ENCODE measurements around the gene OR10A3. TPM values are rescaled to one million over a fixed set of nuclear protein-coding genes. Genes with fewer than 3 reads are reported as not detected.

OR10A3 gene
- total and polyA plus RNA-seq, 2 experiments from 2014 or later: not detected

- H3K4me3 ChIP-seq: no peak overlapping the region
- H3K27me3 ChIP-seq: no peaks in the 10 kb centered on the region
- no peaks in the 10 kb centered on the region for H3K36me3 ChIP-seq
- DNase-seq (ENCODE audit: low read depth in 1 of 2, low spot score in 1 of 2): no peak
- no peaks in the 10 kb centered on the region for H3K4me1 ChIP-seq (ENCODE audit: low read depth)
- no peaks in the 10 kb centered on the region for H3K9me3 ChIP-seq (ENCODE audit: low read depth)
- no peak for TF ChIP-seq CTCF (IDR thresholded peaks at IDR 0.05; ENCODE audit: low read depth, low read length)
- H3K27ac ChIP-seq: no peak overlapping the region
These were observed 23.4 kb upstream of the OR10A3 start for GRCh38 chr11:7964873-7965272.

- Histone ChIP-seq H3K9me3 (ENCODE audit: low read depth) (no peaks in the 10 kb centered on the region), H3K4me1 (ENCODE audit: low read depth) (no peaks in the 10 kb centered on the region), H3K36me3 (no peaks in the 10 kb centered on the region), H3K27me3 (no peaks in the 10 kb centered on the region), H3K4me3 (no peak overlapping the region), H3K27ac (no peak overlapping the region)
- DNase-seq (ENCODE audit: low read depth in 1 of 2, low spot score in 1 of 2): no peak
- no peak for TF ChIP-seq CTCF (IDR thresholded peaks at IDR 0.05; ENCODE audit: low read depth, low read length)
These were observed 22.8 kb upstream of the OR10A3 start for GRCh38 chr11:7964261-7964660.

DNA sequence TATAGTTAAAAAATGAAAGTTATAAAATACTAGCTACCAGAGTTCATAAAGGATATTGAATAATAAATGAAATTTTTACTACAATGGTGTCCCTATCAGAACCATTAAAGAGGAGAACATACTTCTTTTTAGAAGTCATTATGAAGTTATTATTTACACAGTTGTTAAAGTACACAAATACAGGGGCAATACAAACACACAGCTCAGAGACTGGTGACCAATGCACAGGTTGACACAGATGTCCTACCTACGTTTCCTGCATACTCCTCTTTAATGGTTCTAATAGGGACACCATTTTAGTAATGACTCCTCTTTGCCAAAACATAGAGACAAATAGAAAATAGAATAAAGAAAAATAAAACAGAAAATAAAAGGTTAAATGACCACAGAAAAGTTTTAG is 13.7 kb upstream of the OR10A3 start:
- no peak for DNase-seq (ENCODE audit: low read depth in 1 of 2, low spot score in 1 of 2)
- Histone ChIP-seq H3K4me1 (ENCODE audit: low read depth) (no peaks in the 10 kb centered on the region), H3K27ac (no peak overlapping the region), H3K9me3 (ENCODE audit: low read depth) (no peaks in the 10 kb centered on the region), H3K36me3 (no peaks in the 10 kb centered on the region), H3K27me3 (no peaks in the 10 kb centered on the region), H3K4me3 (no peak overlapping the region)
- no peak for TF ChIP-seq CTCF (IDR thresholded peaks at IDR 0.05; ENCODE audit: low read depth, low read length)

- H3K4me1 ChIP-seq (ENCODE audit: low read depth): no peaks in the 10 kb centered on the region
- no peaks in the 10 kb centered on the region for H3K9me3 ChIP-seq (ENCODE audit: low read depth)
- no peak overlapping the region for H3K4me3 ChIP-seq
- H3K27ac ChIP-seq: no peak overlapping the region
- peaks cover 2% of the 10 kb centered on the region for H3K27me3 ChIP-seq
- no peak for DNase-seq (ENCODE audit: low read depth in 1 of 2, low spot score in 1 of 2)
- H3K36me3 ChIP-seq: no peaks in the 10 kb centered on the region
- TF ChIP-seq CTCF (IDR thresholded peaks at IDR 0.05; ENCODE audit: low read depth, low read length): no peak
These were observed 8.4 kb upstream of the OR10A3 start for GRCh38 chr11:7949934-7950333.

DNA sequence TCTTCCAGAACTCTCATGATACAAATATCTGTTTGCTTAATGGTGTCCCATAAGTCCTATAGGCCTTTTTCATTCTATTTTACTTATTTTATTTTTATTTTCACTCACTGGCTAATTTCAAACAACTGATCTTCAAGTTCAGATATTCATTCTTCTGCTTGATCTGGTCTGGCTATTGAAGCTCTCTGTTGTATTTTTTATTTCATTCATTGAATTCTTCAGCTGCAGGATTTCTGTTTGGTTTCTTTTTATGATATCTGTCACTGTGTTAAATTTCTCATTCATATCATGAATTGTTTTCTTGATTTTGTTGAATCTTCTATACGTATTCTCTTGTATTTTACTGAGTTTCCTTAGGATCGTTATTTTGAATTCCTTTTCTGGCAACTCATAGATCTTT is 2.6 kb upstream of the OR10A3 start:
- Histone ChIP-seq H3K27me3 (peaks cover 2% of the 10 kb centered on the region), H3K9me3 (ENCODE audit: low read depth) (no peaks in the 10 kb centered on the region), H3K36me3 (no peaks in the 10 kb centered on the region), H3K27ac (no peak overlapping the region), H3K4me3 (no peak overlapping the region), H3K4me1 (ENCODE audit: low read depth) (no peaks in the 10 kb centered on the region)
- no peak for DNase-seq (ENCODE audit: low read depth in 1 of 2, low spot score in 1 of 2)
- no peak for TF ChIP-seq CTCF (IDR thresholded peaks at IDR 0.05; ENCODE audit: low read depth, low read length)

DNA sequence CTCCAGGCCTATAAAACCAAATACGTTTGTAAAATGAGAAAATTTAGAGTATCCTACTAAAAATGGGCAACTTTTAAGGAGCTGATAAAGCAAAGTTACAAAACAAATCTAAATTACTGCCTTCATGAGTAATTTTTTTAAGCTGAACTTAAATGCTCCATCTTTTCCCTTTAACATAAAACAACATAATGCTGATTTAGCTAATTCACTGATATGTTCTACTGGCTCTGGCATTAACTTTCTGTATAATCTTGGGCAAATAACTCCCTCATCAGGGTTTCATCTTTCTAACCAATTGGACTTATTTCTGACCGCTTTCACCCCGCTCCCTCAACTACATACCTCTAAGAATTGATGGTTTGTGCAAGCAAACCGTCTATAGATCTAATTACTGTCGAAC is 362 bp downstream of the OR10A3 start:
- H3K4me1 ChIP-seq (ENCODE audit: low read depth): no peaks in the 10 kb centered on the region
- H3K27me3 ChIP-seq: no peaks in the 10 kb centered on the region
- no peak for TF ChIP-seq CTCF (IDR thresholded peaks at IDR 0.05; ENCODE audit: low read depth, low read length)
- no peak overlapping the region for H3K4me3 ChIP-seq
- no peak for DNase-seq (ENCODE audit: low read depth in 1 of 2, low spot score in 1 of 2)
- H3K9me3 ChIP-seq (ENCODE audit: low read depth): no peaks in the 10 kb centered on the region
- no peaks in the 10 kb centered on the region for H3K36me3 ChIP-seq
- H3K27ac ChIP-seq: no peak overlapping the region
